NCI-H146 treated with DMSO at 0.1 percent for 48 hours (cell line): ENCODE results near the gene CCDC78.
"Not testable (repeated sequence)": the region's sequence is repeated elsewhere in the genome, so short reads cannot be mapped to it uniquely, and the experiment has no call there.

Experiments used
- DNase-seq: peaks from one replicate; lab custom pipeline; 2025; ENCODE audit not compliant: unreplicated experiment; lab: John Stamatoyannopoulos, UW

The CCDC78 gene

DNA sequence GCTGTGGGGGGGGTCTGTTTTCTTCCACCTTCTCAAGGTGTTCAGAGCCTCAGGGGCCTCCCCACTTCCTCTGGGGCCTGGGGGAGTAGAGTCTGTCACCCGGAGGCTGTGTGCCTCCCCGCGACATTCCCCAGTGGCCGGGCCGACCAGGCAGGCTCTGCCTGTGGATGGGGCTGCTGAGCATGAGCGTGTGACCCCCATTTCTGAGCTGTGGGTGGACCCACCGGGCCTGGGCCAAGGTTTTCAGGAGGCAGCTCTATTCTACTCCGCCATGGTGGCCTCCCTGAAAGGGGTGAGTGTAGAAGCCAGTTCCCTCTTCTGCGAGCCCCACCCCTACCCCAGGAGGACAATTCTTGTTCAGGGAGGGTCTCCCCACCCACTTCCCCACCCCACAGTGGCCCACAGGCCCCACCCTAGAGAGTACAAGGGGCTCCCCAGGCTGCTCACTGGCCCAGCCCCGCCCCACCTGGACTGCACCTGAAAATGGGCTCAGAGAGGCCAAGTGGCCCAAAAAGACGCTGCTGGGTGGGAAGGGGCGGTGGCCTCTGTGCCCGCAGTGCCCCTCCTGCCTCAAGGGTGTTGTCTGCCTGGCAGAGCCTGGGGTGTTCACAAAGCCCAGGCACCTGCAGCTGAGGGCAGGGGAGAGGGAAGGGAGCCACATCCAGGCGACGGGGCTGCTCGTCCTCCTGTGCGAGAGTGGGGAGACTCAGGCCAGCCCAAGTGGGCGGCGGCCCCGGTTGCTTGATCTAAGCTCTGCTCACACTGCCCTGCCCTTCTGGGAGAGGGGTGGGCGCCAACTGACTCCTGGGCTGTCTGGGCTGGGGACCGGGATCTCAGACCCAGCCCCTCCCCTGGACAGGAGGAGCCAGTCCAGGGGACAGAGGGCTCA lies 35.6 kb upstream of the CCDC78 start:
- no peak for DNase-seq

DNA sequence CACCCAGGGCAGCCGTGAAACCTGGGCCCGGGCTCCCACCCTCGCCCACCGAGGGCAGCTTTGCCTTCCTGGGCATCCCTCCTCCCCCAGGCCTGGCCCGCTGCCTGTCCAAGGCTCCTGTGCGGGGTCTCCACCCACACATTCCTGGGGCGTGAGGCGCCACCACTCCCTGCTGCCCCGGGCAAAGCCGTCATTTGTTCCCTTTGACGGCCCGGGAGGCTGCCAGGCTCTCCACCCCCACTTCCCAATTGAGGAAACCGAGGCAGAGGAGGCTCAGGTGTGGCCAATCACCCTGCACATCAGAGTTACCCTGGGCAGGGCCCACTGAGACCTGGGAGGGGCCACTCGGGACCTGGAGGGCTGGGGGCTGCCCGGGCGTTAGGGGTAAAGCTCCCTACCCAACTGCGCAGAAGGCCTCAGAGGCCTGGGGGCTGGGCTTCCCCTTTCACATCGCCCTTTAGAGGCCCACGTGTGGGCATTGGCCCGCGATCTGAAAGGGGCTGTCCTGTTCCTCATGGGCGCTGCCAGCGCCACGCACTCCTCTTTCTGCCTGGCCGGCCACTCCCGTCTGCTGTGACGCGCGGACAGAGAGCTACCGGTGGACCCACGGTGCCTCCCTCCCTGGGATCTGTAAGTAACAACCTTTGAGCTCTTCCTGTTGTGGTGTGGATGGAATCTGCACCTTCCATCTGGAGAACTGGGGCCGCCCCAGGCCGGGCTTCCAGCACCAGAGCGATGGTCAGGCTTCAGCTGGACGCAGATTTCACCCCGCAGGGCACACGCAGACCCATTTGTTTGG lies 34.5 kb upstream of the CCDC78 start, which contains the start of gene MSLN:
Gene MSLN (plus strand): TSS at position 190 of the 799 bp plus-strand sequence. CDS start 1,947 bp downstream, outside the sequence.
- DNase-seq, result no peak

DNA sequence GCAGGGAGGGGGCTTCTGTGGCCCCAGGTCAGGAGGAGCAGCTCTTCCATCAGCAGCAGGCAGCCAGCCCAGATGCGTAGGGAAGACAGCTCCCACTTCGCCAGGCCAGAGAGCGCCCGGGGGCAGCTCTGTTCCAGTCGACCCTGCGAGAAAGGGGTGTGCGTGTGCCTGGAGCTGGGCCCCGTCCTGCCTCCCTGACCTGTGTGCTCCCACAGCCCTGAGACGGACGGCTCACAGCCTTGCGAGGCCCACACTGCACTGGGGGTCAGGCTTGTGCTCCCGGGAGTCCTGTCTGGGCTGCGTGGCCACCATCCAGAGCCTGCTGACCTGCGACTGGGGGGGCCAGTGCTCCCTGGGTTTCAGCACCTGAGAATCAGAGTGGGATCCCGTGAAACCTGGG lies 33.8 kb upstream of the CCDC78 start:
- DNase-seq, result no peak

DNA sequence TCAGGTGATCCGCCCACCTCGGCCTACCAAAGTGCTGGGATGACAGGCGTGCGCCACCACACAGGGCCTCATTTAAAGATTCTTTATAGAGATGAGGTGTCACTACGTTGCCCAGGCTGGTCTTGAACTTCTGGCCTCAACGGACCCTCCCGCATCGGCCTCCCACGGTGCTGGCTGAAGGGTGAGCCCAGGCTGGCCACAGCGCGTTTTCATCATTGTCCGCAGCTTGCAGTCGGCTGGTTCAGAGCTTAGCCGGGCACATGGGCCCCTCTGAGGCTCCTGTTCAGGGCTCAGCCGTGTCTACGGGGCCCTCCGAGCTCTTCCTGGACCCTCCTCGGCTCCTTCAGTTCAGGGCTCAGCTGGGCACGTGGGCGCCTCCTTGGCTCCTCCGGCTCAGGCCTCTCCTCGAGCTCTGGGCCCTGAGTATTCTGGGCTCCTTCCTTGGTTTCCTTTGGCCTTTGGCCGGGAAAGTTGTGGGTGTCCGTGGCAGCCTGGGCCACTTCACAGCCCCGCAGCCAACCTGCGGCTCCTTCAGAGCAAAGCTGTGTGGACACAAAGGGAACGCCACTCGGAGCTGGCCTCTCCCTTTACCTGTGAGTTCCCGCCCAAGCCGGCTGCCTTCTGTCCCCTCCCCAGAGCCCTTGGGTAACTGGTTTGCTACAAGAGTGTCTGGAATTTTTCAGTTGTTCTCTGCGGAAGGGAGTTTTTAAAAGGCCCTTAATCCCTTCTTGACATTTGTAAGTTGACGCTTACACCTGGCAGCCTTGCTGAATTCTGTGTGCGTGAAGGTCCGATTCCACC lies 33.1 kb upstream of the CCDC78 start:
- DNase-seq, result no peak

DNA sequence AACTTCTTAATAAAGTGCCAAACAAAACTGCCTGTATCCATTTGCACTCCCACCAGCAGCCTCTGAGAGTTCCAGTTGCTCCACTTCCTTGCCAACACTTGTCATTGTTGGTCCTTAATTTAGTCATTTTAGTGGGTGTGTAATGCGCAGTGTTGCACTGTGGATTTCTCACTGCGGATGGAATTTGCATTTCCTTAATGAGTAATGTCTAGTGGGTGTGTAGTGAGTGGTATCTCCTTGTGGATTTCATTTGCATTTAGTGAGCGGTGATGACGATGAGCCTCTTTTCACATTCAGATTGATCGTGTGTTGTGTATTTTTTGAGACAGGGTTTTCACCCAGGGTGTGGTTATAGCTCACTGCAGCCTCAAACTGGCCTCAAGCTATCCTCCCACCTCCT lies 30.2 kb upstream of the CCDC78 start:
- DNase-seq, result no peak

DNA sequence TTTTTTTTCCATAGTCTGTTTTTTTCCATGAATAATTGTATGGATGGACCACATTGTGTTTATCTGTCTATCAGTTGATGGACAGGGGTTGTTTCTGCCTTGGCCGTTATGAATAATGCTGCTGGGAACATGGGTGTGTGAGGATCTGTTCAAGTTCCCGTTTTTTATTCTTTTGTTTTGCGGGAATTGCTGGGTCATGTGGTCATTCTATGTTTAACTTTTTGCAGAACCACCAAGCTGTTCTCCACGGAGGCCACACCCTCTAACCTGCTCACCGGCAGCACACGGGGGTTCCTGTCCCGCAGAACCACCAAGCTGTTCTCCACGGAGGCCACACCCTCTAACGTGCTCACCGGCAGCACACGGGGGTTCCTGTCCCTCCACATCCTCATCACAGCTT lies 28.4 kb upstream of the CCDC78 start:
- DNase-seq, result no peak

DNA sequence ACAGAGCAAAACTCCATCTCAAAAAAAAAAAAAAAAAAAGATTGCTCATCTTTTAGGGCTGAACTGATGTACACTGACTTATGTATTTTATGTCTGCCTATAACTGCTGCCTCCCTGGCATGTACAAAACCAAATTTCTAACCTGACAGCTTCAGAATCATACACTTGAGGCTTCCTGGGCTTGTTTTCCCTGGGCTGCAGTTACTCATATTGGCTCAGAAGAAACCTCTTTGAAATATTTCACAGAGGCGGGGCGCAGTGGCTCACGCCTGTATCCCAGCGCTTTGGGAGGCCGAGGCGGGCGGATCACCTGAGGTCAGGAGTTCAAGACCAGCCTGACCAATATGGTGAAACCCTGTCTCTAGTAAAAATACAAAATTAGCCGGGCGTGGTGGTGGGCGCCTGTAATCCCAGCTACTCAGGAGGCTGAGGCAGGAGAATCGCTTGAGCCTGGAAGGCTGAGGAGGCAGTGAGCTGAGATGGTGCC lies 27.9 kb upstream of the CCDC78 start:
- DNase-seq, result not testable (repeated sequence)

DNA sequence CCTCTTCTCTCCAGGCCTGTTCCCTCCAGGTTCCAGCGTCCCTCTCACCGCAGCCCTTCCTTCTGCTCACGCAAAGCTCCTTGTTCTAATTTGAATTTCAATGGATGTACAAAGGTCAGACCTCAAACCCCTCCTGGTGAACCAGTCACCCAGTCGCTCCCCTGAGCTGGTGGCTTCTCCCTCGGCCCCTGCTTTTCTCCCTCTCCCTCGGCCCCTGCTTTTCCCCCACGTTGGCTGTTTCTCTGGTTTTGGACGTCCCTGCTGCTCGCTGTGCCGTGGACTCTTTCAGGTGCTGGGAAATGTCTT lies 25.7 kb upstream of the CCDC78 start:
- DNase-seq, result no peak

DNA sequence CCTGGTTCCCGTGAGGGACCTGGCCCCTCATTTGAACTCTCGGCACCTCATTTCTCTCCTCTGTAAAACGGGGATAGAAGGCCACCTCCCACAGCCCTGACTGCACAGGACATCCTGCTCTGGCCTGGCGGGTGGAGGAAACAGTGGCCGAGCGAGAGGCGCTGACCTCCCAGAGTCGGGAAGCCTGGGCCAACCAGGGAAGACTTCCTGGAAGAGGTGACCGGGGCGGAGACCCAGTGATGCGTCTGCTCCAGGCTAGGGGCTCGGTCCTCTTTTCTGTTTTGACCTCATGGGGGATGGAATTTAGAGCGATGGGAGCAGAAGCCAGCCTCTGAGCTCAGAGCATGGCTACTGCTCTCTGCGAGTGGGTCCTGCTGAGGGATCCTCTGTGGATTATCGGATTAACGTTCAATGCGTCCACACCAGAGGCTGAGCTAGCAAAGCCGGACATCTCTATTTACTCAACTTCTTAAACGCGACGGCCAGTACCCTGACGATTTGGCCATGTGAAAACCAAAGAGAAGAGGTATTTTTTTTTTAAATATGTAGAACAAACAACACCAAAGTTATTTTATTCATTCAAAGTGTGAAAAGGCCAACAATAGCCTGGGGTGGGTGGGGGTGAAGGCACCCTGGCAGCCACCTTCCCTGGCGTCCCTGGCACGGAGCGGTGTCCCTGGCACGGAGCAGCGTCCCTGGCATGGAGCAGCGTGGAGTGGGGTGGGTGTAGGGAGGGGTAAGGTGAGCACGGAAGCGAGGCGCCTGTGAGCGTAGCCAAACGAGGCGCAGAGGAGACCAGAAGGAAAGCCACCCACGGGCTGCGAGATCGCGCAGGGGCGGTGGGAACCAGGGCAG lies 25.1 kb upstream of the CCDC78 start:
- DNase-seq, result no peak

DNA sequence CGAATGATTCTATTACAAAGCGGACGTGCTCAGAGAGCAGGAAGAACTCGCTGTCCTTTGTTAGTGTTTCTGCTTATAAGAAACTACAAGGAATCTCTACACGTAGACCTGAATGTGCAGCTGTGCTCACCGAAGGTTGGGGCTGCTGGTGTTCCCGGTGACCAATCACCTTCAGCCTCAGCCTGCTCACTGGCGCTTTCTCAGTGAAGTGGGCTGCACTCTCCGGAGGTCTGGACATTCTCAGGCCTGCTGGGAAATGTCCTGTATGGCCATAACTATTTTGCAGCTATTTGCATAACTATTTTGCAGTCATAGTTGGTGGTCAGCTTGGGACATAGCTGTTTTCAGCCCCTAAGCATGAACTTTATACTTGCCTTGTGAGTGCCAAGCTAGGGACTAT lies 24.2 kb upstream of the CCDC78 start:
- DNase-seq, result no peak

DNA sequence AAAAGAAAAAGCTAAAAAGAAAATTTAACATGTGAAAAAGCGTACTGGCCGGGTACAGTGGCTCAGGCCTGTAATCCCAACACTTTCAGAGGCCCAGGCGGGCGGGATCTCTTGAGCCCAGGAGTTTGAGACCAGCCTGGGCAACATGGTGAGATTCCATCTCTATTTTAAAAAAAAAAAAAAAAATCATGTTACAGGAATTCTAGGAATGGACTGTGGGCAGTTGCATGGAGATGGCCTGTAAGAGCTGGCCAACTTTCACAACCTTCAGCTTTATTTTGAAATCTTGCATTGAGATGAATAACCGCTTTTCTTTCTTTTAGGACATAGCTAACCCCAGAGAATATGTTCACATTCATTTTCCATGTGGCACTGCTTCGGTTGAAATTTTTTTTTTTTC lies 22.8 kb upstream of the CCDC78 start:
- no peak for DNase-seq

DNA sequence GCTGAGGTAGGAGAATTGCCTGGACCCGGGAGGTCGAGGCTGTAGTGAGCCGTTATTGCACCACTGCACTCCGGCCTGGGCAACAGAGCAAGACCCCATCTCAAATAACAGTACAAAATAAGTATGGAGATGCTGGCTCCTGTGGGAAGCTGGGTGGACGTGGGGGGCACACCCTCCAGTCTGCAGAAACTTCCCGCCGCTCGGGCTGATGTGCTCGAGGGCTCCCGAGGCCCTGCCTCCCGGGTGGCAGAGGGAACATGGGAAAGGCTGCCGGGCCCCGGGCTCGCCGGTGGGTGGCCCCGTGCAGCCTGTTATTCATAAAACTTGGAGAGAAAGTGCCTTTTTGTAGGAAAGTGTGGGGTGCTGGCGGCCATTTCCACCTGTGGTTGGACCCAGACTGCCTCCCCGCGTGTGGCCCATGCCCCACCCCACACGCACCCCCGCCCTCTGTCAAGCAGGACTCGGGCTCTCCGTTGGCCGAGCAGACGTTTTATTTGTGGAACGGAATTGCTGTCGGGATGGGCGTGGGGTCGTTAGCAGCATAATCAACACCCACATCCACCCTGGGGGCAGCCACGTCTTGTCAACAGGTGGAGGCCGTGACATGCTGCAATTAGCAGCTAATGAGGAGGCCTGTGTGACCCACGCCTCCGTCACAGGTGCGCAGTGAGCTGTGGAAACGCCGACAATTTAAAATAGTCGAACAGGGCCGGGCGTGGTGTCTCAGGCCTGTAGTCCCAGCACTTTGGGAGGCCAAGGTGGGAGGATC lies 21.9 kb upstream of the CCDC78 start:
- no peak for DNase-seq

DNA sequence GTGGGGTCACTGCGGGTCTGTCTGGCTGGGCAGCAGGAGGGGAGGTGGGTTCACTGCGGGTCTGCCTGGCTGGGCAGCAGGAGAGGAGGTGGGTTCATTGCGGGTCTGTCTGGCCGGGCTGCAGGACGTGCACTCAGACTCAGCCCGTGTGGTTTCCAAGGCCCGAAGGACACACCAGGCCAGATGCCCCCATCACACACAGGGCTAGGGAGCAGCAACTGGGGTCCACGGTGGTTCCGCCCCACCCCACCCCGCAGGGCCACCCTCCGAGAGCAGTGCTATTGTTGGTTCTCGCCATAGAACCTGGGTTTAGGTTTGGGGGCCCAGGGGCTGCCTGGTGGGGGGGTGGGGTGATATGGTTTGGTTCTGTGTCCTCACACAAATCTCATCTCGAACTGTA lies 20.4 kb upstream of the CCDC78 start:
- no peak for DNase-seq

DNA sequence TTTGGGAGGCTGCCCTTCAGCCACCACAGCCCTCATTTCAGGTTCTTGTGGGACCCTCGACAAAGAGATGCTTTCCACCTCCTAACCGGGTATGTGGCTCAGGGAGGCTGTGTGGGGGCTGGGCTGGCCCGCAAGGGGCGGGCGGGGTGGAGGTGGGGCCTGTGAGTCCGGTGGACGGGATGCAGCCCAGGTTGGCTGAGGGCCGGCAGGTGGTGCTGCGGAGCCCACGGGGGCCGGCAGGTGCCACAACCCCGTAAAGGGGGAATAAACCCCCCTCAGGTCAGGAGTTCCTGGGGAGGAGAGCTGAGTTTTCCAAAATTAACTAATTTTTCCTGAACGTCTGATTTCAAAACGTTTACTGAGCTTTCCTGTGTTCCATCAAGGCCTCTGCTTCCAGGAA lies 19.5 kb upstream of the CCDC78 start:
- no peak for DNase-seq

DNA sequence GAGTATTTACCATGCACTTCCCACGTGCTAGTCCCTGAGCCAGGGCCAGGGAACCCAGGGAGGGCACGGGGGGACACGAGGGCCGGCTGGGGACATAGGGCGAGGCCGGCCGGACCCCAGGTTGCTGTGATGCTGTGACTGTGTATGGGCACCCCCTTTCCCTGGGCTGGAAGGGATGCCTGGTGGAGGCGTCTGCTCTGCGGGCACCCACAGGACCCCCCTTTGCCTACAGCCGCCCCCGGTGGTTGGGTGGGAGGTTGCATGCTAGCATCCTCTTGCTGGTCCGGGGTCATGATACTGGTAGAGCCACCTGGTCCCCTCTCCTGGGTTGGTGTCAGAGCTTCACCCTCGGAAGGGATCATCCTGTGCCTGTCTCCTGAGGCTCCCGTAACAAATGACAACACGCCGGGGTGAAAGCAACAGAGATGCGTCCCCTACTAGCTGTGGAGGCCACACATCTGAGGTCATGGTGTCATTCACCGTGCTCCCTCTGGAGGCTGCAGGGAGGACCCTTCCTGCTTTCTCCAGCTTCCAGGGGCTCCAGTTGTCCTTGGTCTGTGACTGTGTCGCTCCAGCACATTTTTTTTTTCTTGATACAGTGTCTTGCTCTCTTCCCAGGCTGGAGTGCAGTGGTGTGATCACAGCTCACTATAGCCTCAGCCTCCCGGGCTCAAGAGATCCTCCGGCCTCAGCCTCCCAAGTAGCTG lies 17.7 kb upstream of the CCDC78 start:
- DNase-seq, result no peak

DNA sequence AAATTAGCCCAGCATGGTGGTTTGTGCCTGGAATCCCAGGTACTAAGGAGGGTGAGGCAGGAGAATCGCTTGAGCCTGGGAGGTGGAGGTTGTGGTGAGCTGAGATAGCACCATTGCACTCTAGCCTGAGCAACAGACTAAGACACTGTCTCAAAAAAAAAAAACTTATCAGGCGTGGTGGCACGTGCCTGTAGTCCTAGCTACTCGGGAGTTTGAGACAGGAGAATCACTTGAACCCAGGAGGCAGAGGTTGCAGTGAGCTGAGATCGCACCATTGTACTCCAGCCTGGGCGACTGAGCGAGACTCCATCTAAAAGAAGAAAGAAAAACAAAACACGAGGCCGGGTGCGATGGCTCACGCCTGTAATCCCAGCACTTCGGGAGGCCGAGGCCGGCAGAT lies 16.7 kb upstream of the CCDC78 start:
- DNase-seq, result not testable (repeated sequence)

DNA sequence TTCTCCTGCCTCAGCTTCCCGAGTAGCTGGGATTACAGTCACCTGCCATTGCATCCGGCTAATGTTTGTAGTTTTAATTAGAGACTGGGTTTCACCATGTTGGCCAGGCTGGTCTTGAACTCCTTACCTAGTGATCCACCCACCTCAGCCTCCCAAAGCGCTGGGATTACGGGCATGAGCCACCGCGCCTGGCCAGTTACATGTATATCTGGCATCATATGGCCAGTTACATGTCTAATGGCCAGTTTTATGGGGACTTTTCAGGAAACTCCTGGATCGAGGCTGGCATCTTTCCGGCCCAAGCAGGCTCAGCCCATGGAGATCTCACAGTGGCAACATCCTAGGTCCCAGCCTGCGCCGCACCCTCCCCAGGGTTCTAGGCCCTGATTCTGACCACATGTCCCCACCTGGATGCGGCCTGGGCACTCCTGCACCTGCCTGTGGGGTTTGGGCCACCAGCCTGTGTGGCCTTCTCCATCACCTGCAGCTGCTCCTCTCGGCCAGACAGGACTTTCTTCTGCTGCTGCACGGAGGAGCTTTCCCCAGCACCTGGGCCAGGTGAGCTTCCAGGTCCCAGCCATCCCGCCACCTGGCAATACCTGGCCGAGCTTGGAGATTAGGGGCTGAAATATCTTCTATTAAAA lies 15.9 kb upstream of the CCDC78 start:
- DNase-seq, result no peak

DNA sequence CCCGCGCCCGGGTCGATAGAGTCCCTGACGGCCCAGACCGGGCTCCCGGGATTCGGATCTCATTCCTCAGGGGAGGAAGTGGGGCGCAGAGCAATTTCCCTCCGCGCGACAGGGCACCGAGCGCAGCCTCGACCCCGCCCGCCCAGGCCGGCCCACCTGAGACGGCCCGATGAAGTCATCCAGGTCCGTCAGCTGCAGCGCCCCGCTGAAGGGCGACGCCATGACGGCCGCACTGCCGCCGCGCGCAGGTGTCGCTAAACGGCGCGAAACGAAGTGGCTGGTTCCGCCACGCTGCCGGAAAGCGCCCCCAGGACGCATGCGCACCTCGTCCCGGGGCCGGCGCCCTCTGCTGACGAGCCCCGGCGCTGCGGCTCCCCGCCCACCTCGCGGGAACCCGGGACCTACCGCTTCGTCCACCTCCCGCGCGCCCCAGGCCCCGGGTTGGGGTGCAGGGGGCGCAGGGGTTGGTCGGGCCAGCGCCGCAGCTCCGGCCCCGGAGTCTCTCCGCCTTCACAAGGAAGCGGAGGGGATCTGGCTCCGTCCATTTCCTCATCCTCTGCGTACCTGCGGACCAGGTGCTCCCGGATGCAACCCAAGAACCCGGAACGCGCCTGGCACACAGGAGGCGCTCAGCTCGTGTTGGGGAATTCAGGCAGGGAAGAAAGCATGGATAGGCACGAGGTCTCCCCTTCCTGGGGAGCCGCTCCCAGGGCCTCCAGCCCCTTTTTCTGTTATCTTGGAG lies 14.7 kb upstream of the CCDC78 start, which contains the start of gene CIAO3:
Gene CIAO3 (minus strand): TSS at position 234 of the 742 bp plus-strand sequence. CDS start 12 bp downstream, at position 222.
- DNase-seq, result peak; percentile 75
